ENCODE results near the gene ACTG1. TPM values are rescaled to one million over a fixed set of nuclear protein-coding genes. Genes with fewer than 3 reads are reported as not detected.

The ACTG1 gene
- polyA plus RNA-seq, 4 donors: 2,973 to 3,218 (median 3,183) TPM

- DNase-seq (ENCODE audit: low read depth in 4 of 4, low spot score in 3 of 4): no peak
These were observed 32.8 kb upstream of the ACTG1 start for GRCh38 chr17:81545160-81545949.

GRCh38 chr17:81544281-81544974, 31.8 kb upstream of the ACTG1 start:
- no peak for DNase-seq (ENCODE audit: low read depth in 4 of 4, low spot score in 3 of 4)

- DNase-seq (ENCODE audit: low read depth in 4 of 4, low spot score in 3 of 4): no peak
These were observed 31.2 kb upstream of the ACTG1 start for GRCh38 chr17:81543756-81544155.

DNA sequence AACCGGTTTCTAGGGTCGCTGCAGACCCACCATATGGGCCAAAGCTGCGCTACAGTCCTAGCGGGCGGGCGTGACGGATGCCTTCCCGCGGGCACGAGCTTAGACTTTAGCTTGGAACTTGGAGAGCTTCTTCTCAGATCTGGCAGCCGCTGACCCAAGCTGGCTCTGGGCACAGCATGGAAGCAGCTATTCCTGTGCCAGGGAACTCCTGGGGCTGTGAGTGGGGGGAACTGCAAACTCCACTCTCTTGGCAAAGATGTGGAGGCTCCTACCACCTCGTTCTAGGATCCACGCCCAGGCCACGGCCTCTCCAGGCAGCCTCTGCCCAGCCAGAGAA, 30.7 kb upstream of the ACTG1 start:
- DNase-seq (ENCODE audit: low read depth in 4 of 4, low spot score in 3 of 4): no peak

GRCh38 chr17:81542431-81543338, 30.1 kb upstream of the ACTG1 start:
- DNase-seq (ENCODE audit: low read depth in 4 of 4, low spot score in 3 of 4): no peak

- DNase-seq (ENCODE audit: low read depth in 4 of 4, low spot score in 3 of 4): no peak
These were observed 28.5 kb upstream of the ACTG1 start for GRCh38 chr17:81541123-81541522.

DNA sequence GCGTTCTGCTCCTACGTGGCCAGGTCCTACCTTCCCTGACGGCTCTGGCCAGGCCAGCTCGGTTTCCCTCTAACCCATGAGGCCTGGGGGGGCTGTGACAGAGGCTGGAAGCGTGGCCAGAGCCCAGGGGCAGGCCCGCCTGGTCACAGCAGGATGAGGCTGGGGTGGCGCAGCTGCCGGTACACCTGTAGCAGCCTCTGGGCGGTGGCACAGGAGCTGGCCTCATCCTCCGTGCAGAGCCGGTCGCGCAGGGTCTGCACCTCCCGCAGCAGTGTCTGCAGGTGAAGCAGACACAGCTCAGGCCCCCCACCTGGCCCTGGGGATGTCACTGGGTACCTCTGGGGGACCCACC, 28.1 kb upstream of the ACTG1 start:
- DNase-seq (ENCODE audit: low read depth in 4 of 4, low spot score in 3 of 4): no peak

DNA sequence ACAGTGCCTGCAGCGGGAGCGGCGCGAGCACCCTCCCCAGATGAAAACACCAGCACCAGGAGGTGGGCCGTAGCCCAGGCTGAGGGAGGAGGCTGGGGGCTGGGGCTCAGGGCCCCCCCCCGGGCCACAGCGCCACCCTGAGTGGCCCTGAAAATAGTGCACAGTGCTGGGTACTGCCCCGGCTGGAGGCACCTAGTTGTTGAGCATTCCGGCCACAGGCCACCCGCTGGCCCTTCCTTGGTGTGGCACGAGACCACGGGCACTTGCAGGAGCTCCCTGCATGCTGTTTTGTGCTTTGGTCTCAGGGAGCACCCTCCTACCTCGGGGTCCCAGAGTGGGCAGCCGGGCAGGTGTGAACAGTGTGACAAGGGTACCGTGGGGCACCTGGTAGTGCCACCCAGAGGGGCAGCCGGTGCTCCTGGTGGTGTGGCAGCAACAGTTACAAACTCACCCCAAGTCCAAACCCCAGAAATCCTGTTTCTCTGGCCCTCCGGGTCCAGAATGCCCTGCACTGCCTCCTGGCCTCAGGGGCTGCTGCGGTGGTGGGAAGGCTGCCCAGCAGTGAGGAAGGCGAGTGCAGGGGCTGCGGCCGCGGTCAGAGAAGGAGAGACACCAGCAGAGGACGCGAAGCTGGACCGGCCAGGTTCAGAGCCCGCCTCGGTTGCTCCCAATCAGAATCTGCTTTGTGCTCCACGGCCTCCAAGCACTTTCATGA, 27.5 kb upstream of the ACTG1 start:
- DNase-seq (ENCODE audit: low read depth in 4 of 4, low spot score in 3 of 4): no peak

DNA sequence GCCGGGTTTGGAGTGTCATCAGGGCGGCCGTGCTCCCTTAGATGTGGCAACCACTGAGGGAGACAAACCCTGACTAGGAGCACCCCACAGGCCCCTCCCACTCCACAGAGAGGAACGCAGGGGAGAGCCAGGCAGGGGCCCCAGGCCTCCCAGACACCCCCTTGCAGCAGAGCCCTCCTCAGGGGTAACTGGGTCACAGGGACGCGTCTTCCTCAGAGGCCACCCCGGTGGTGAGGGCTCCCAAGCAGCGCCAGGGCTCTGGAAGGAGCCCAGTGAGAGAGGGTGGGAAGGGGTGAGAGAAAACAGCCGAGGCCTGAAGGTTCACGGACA, 26.9 kb upstream of the ACTG1 start:
- DNase-seq (ENCODE audit: low read depth in 4 of 4, low spot score in 3 of 4): no peak

DNA sequence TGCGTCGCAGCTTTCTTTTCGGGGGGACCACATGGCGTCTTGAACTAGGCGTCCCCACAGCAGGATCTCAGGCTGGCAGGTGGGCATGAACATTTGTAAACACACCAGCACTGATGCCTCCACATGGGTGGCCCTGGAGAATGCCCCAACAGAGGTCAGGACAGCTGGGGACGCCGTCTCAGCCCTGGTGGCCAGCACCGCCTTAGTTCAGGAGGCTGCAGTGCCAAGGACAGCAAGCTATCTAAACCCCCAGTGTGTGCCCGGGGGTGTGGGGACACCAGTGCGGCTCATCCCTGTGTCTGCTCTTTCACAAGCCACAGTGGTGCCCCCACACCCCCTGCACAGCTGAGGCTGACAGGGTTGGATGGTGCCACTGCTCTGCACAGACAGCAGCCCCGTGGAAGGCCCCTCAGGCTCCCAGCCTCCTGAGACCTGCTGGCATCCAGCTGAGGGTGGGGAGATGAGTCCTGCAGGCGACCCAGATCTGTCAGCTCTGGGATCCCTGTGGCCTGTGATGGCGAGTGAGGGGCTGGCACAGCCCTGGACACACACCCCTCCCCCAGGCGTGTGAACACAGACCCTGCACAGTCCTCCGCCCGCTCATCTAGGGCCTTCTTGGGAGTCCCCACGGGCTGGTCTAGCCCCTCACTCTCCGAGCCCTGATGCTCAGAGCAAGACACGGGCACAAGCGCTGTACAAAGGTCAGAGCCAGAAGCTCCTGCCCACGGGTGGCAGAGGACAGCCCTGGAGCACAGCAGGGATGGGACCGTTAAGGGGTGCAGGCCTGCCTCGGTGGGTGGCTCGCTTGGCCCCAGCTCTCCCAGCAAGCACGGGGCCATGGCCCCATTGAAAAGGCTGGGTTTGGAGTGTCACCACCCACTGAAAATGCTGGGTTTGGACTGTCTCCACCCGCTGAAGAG, 26.3 kb upstream of the ACTG1 start:
- no peak for DNase-seq (ENCODE audit: low read depth in 4 of 4, low spot score in 3 of 4)

- DNase-seq (ENCODE audit: low read depth in 4 of 4, low spot score in 3 of 4): no peak
These were observed 25.4 kb upstream of the ACTG1 start for GRCh38 chr17:81537856-81538555.

GRCh38 chr17:81537343-81537855, 24.8 kb upstream of the ACTG1 start:
- no peak for DNase-seq (ENCODE audit: low read depth in 4 of 4, low spot score in 3 of 4)

DNA sequence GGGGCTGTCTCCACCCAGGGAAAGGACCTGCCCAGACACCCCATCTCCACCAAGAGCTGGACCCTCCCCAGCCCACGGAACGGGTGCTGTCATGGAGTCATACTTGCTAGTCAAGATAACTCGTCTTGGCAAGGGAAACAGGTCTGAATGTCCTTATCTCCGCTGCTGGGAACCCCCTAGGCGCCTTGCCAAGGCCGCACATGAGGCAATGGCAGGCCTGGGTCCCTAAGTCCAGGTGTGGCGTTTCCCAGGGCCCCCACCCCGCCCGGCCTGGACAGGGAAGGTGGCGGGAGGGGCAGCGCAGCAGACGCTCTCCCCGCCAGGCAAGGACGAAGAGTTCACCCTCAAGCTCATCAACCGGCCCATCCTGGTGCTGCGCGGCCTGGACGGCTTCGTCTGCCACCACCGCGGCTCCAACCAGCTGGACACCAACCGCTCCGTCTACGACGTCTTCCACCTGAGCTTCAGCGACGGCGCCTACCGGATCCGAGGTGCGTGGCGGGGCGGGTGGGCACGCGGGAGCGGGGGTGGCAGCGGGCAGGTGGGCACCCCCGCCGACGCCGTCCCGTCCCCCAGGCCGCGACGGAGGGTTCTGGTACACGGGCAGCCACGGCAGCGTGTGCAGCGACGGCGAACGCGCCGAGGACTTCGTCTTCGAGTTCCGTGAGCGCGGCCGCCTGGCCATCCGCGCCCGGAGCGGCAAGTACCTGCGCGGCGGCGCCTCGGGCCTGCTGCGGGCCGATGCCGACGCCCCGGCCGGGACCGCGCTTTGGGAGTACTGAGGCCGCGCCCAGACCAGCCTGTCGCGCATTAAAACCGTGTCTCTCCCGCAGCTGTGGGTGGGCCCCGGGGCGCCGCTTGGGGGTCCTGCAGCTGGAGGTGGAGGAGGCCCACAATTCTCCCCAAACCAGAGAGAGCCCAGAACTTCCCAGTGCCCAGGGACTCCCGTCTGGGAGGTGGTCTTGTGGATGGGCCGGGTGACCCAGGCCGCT, 24.0 kb upstream of the ACTG1 start:
- no peak for DNase-seq (ENCODE audit: low read depth in 4 of 4, low spot score in 3 of 4)

GRCh38 chr17:81535480-81536298, 23.1 kb upstream of the ACTG1 start:
- no peak for DNase-seq (ENCODE audit: low read depth in 4 of 4, low spot score in 3 of 4)

GRCh38 chr17:81535007-81535328, 22.4 kb upstream of the ACTG1 start:
- no peak for DNase-seq (ENCODE audit: low read depth in 4 of 4, low spot score in 3 of 4)

GRCh38 chr17:81534157-81535006, 21.8 kb upstream of the ACTG1 start:
- no peak for DNase-seq (ENCODE audit: low read depth in 4 of 4, low spot score in 3 of 4)

Data from left renal pelvis (tissue), 4 donors.